ENCODE measurements around the gene CRIM1.

The CRIM1 gene

DNA sequence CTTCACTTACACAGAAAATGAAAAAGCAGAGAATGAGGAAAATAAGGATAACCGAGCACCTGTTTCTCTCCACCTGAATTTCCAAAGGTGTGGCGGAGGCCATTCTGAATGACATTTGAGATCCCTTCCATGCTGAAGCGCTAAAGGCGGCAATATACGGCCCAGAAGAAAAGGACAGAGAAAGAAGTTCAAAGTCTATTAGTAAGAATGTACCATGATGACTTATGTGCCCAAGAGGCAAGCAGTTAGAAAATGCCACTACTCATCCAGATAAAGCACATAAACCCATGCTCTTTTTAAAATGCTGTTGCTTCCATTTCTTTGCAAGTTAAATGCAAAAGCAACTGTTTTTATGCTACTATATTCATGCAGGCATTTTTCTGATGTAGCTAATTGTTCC, 205.1 kb downstream of the CRIM1 start:
- Histone ChIP-seq H2AFZ (ENCODE audit: low read depth, low read length) (no peak overlapping the region), H3K27me3 (ENCODE audit: insufficient read depth, low read length, poor library complexity) (no peaks in the 10 kb centered on the region), H3K27ac (ENCODE audit: low read length) (no peak overlapping the region), H3K4me1 (ENCODE audit: insufficient read depth, low read length) (no peaks in the 10 kb centered on the region), H3K36me3 (ENCODE audit: insufficient read depth, low read length) (peaks cover 17% of the 10 kb centered on the region; the same call in 1 of the 2 replicates), H3K9me3 (ENCODE audit: insufficient read depth, low read length, severe bottlenecking) (no peaks in the 10 kb centered on the region), H3K79me2 (ENCODE audit: insufficient read depth, low read length) (no peaks in the 10 kb centered on the region), H3K9ac (ENCODE audit: low read depth, low read length) (no peak overlapping the region), H4K20me1 (ENCODE audit: insufficient read depth, low read length) (no peaks in the 10 kb centered on the region), H3K4me3 (ENCODE audit: low read depth in 1 of 2, low read length in 2 of 2) (no peak overlapping the region), H3K4me2 (ENCODE audit: insufficient read depth, low read length) (no peak overlapping the region)
- ATAC-seq (ENCODE audit: insufficient read depth, low read depth): no peak
- TF ChIP-seq CTCF (IDR thresholded peaks at IDR 0.05; ENCODE audit: borderline replicate concordance, extremely low read depth, low read length, poor library complexity, severe bottlenecking): no peak
- no peak for TF ChIP-seq EZH2 (IDR thresholded peaks at IDR 0.05; ENCODE audit: borderline replicate concordance, low read depth, low read length, severe bottlenecking)
- no peak for DNase-seq

- Histone ChIP-seq H3K9me3 (ENCODE audit: insufficient read depth, low read length, severe bottlenecking) (no peaks in the 10 kb centered on the region), H3K9ac (ENCODE audit: low read depth, low read length) (no peak overlapping the region), H3K79me2 (ENCODE audit: insufficient read depth, low read length) (no peaks in the 10 kb centered on the region), H3K27ac (ENCODE audit: low read length) (no peak overlapping the region), H3K4me1 (ENCODE audit: insufficient read depth, low read length) (no peaks in the 10 kb centered on the region), H4K20me1 (ENCODE audit: insufficient read depth, low read length) (no peaks in the 10 kb centered on the region), H3K4me2 (ENCODE audit: insufficient read depth, low read length) (no peak overlapping the region), H3K36me3 (ENCODE audit: insufficient read depth, low read length) (peaks cover 16% of the 10 kb centered on the region; the same call in 1 of the 2 replicates), H3K27me3 (ENCODE audit: insufficient read depth, low read length, poor library complexity) (no peaks in the 10 kb centered on the region), H3K4me3 (ENCODE audit: low read depth in 1 of 2, low read length in 2 of 2) (no peak overlapping the region), H2AFZ (ENCODE audit: low read depth, low read length) (no peak overlapping the region)
- TF ChIP-seq EZH2 (IDR thresholded peaks at IDR 0.05; ENCODE audit: borderline replicate concordance, low read depth, low read length, severe bottlenecking) (no peak), CTCF (IDR thresholded peaks at IDR 0.05; ENCODE audit: borderline replicate concordance, extremely low read depth, low read length, poor library complexity, severe bottlenecking) (no peak)
- DNase-seq: no peak
- ATAC-seq (ENCODE audit: insufficient read depth, low read depth): no peak
These were observed 205.8 kb downstream of the CRIM1 start for GRCh38 chr2:36561237-36561944.

GRCh38 chr2:36562240-36562639, 206.7 kb downstream of the CRIM1 start:
- H3K27ac ChIP-seq (ENCODE audit: low read length): no peak overlapping the region
- H3K4me1 ChIP-seq (ENCODE audit: insufficient read depth, low read length): no peaks in the 10 kb centered on the region

More at GRCh38 chr2:36562240-36562639, 206.7 kb downstream of the CRIM1 start:
- no peaks in the 10 kb centered on the region for H4K20me1 ChIP-seq (ENCODE audit: insufficient read depth, low read length)
- H3K9me3 ChIP-seq (ENCODE audit: insufficient read depth, low read length, severe bottlenecking): no peaks in the 10 kb centered on the region
- no peak overlapping the region for H3K9ac ChIP-seq (ENCODE audit: low read depth, low read length)
- no peak overlapping the region for H2AFZ ChIP-seq (ENCODE audit: low read depth, low read length)
- no peaks in the 10 kb centered on the region for H3K27me3 ChIP-seq (ENCODE audit: insufficient read depth, low read length, poor library complexity)
- H3K4me3 ChIP-seq (ENCODE audit: low read depth in 1 of 2, low read length in 2 of 2): no peak overlapping the region
- DNase-seq (no peak), ATAC-seq (ENCODE audit: insufficient read depth, low read depth) (no peak)
- TF ChIP-seq CTCF (IDR thresholded peaks at IDR 0.05; ENCODE audit: borderline replicate concordance, extremely low read depth, low read length, poor library complexity, severe bottlenecking) (no peak), EZH2 (IDR thresholded peaks at IDR 0.05; ENCODE audit: borderline replicate concordance, low read depth, low read length, severe bottlenecking) (no peak)
- peaks cover 23% of the 10 kb centered on the region; the same call in 1 of the 2 replicates for H3K36me3 ChIP-seq (ENCODE audit: insufficient read depth, low read length)
- no peak overlapping the region for H3K4me2 ChIP-seq (ENCODE audit: insufficient read depth, low read length)
- no peaks in the 10 kb centered on the region for H3K79me2 ChIP-seq (ENCODE audit: insufficient read depth, low read length)

All from DND-41 (cell line).